PC-9 (cell line): ENCODE measurements around the gene HELZ2. TPM values are rescaled to one million over a fixed set of nuclear protein-coding genes. Genes with fewer than 3 reads are reported as not detected.

Experiments used
- BruUV-seq: library from RNA; stranded (reverse); fragments of 400-500 nt; replicated peaks from 2 replicates; lab custom pipeline; 2021; lab: Mats Ljungman, UMichigan
- CTCF ChIA-PET: fragments of 300-600 bp; sonication (Branson Sonifier 250); formaldehyde crosslinking; loops from one replicate; lab custom pipeline; 2022; ENCODE audit warnings: antibody characterized with exemption; lab: Charles Lee
- POLR2A ChIA-PET: fragments of 300-600 bp; sonication (Branson Sonifier 250); formaldehyde crosslinking; loops from one replicate; lab custom pipeline; 2022; ENCODE audit warnings: antibody characterized with exemption; ENCODE audit not compliant: unreplicated experiment; lab: Charles Lee
- DNase-seq, 2 experiments: peaks; one replicate each; pipeline versions ENCODE4 v3.0.0 to v3.0.0-alpha.2; 2015 to 2022; ENCODE audit warnings: mixed read lengths in 1 of 2
- H2AFZ ChIP-seq: fragments of 200-600 bp; sonication (generic); 2 replicates; pipeline ENCODE4 v1.8.1; 2017; ENCODE audit warnings: antibody characterized with exemption
- H3F3A ChIP-seq: fragments of 200-600 bp; sonication (generic); 2 replicates; pipeline ENCODE4 v1.8.1; 2017; ENCODE audit warnings: antibody characterized with exemption, mild to moderate bottlenecking, low read depth; ENCODE audit not compliant: insufficient read depth
- H3K27ac ChIP-seq: fragments of 200-600 bp; sonication (generic); 2 replicates; pipeline ENCODE4 v1.6.1; 2016; ENCODE audit warnings: mixed run types
- H3K27me3 ChIP-seq: fragments of 200-600 bp; sonication (generic); 2 replicates; pipeline ENCODE4 v1.6.1; 2016; ENCODE audit warnings: low read depth, mixed run types; ENCODE audit not compliant: insufficient read depth
- H3K36me3 ChIP-seq: fragments of 200-600 bp; sonication (generic); 2 replicates; pipeline ENCODE4 v1.6.1; 2016; ENCODE audit warnings: low read depth, mixed run types
- H3K4me1 ChIP-seq: fragments of 200-600 bp; sonication (generic); replicated peaks from 2 replicates; pipeline ENCODE4 v1.6.1; 2016; ENCODE audit warnings: mixed run types; ENCODE audit not compliant: insufficient read depth
- H3K4me2 ChIP-seq: fragments of 200-600 bp; sonication (generic); 2 replicates; pipeline ENCODE4 v1.6.1; 2017; ENCODE audit warnings: mixed run types
- H3K4me3 ChIP-seq: fragments of 200-600 bp; sonication (generic); 2 replicates; pipeline ENCODE4 v1.6.1; 2016; ENCODE audit warnings: mixed run types
- H3K79me2 ChIP-seq: fragments of 200-600 bp; sonication (generic); 2 replicates; pipeline ENCODE4 v1.6.1; 2017; ENCODE audit warnings: low read depth, mixed run types
- H3K9me2 ChIP-seq: fragments of 200-600 bp; sonication (generic); 2 replicates; pipeline ENCODE4 v1.8.1; 2017; ENCODE audit warnings: mild to moderate bottlenecking; ENCODE audit not compliant: insufficient read depth
- H3K9me3 ChIP-seq: fragments of 200-600 bp; sonication (generic); 2 replicates; pipeline ENCODE4 v1.8.1; 2016; ENCODE audit warnings: low read depth; ENCODE audit not compliant: insufficient read depth
- H4K20me1 ChIP-seq: fragments of 200-600 bp; sonication (generic); 2 replicates; pipeline ENCODE4 v1.8.1; 2017; ENCODE audit not compliant: insufficient read depth
- EZH2 ChIP-seq: fragments of 200-600 bp; sonication (generic); IDR thresholded peaks from 2 replicates; pipeline ENCODE4 v1.8.0; 2017; ENCODE audit warnings: antibody characterized with exemption, low read depth
- intact Hi-C: fragments of 100-400 bp; cut with micrococcal nuclease; formaldehyde crosslinking; loops from one replicate; pipeline ENCODE4 v1.10.0; 2022; ENCODE audit not compliant: unreplicated experiment
- total RNA-seq: library from RNA; stranded (reverse); gene quantifications from 2 replicates; pipeline ENCODE4 v1.2.3, GENCODE V29; 2021
- TF ChIP-seq, protein P1 (sequence below): fragments of 200-600 bp; sonication (generic); conservative IDR thresholded peaks from 2 replicates; pipeline ENCODE4 v1.6.1; 2017; ENCODE audit warnings: mixed run types, antibody characterized with exemption, mild to moderate bottlenecking, moderate library complexity

Gene HELZ2
- total RNA-seq, 1 experiment from 2014 or later: 33.7 TPM

DNA sequence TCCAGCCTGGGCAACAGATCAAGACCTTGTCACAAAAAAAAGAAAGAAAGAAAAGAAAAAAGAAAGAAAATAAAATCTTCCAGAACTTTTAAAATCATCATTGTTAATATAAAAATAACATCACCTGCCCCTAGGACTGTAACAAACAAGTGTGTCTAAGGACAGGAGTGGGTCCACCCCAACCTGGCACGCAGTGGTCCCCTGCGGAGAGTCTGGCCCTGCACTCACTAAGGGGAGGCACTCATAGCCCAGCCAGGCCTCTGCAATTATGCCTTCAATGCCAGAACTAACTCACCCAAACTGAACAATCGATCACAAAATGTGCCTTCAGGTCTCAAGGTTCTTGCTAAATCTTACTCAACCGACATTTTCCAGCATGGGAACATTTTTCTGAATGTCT is 48.1 kb upstream of the HELZ2 start:
- Histone ChIP-seq H4K20me1 (peaks cover 15% of the 10 kb centered on the region), H3K4me2 (no peak overlapping the region), H3K9me3 (no peaks in the 10 kb centered on the region), H3K4me1 (peaks cover 12% of the 10 kb centered on the region), H3K36me3 (peaks cover 9% of the 10 kb centered on the region; the same call in 1 of the 2 replicates), H3K27ac (no peak overlapping the region), H3K9me2 (no peaks in the 10 kb centered on the region), H3K79me2 (peaks cover 69% of the 10 kb centered on the region), H3F3A (peaks cover 14% of the 10 kb centered on the region; the same call in 1 of the 2 replicates), H3K4me3 (no peak overlapping the region), H2AFZ (no peak overlapping the region), H3K27me3 (no peaks in the 10 kb centered on the region)
- CTCF ChIA-PET: no interaction called here
- no peak for TF ChIP-seq EZH2
- TF ChIP-seq, protein P1, sequence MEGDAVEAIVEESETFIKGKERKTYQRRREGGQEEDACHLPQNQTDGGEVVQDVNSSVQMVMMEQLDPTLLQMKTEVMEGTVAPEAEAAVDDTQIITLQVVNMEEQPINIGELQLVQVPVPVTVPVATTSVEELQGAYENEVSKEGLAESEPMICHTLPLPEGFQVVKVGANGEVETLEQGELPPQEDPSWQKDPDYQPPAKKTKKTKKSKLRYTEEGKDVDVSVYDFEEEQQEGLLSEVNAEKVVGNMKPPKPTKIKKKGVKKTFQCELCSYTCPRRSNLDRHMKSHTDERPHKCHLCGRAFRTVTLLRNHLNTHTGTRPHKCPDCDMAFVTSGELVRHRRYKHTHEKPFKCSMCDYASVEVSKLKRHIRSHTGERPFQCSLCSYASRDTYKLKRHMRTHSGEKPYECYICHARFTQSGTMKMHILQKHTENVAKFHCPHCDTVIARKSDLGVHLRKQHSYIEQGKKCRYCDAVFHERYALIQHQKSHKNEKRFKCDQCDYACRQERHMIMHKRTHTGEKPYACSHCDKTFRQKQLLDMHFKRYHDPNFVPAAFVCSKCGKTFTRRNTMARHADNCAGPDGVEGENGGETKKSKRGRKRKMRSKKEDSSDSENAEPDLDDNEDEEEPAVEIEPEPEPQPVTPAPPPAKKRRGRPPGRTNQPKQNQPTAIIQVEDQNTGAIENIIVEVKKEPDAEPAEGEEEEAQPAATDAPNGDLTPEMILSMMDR: no peak
- no peak for DNase-seq
- intact Hi-C loops: no loop called here
- POLR2A ChIA-PET: no interaction called here
- BruUV-seq: no TSS peak

DNA sequence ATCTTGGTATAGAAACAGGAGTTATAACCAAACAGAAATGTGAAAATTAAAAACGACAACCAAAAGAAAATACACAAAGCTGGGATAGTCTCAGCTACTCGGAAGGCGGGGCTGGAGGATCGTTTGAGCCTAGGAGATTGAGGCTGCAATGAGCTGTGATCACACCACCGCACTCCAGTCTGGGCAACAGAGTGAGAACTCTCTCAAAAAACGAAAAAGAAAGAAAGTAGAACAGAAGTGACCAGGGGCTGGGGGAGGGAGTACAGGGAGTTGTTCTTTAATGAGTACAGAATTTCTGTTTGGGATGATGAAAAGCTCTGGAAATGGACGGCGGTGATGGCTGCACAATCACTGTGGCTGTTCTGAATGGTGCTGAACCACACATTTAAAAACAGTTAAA is 47.0 kb upstream of the HELZ2 start:
- H3K4me2 ChIP-seq: no peak overlapping the region
- no peaks in the 10 kb centered on the region for H3K9me2 ChIP-seq
- H4K20me1 ChIP-seq: peaks cover 15% of the 10 kb centered on the region
- BruUV-seq: no TSS peak
- H3F3A ChIP-seq: peaks cover 14% of the 10 kb centered on the region; the same call in 1 of the 2 replicates
- H3K27me3 ChIP-seq: no peaks in the 10 kb centered on the region
- ChIA-PET POLR2A (no interaction called here), CTCF (no interaction called here)
- TF ChIP-seq EZH2: no peak
- TF ChIP-seq, protein P1: no peak
- no peak for DNase-seq
- peaks cover 12% of the 10 kb centered on the region for H3K4me1 ChIP-seq
- H3K4me3 ChIP-seq: no peak overlapping the region
- peaks cover 65% of the 10 kb centered on the region for H3K79me2 ChIP-seq
- no peak overlapping the region for H3K27ac ChIP-seq
- intact Hi-C loops: no loop called here
- H3K36me3 ChIP-seq: peaks cover 9% of the 10 kb centered on the region; the same call in 1 of the 2 replicates
- H3K9me3 ChIP-seq: no peaks in the 10 kb centered on the region
- no peak overlapping the region for H2AFZ ChIP-seq

DNA sequence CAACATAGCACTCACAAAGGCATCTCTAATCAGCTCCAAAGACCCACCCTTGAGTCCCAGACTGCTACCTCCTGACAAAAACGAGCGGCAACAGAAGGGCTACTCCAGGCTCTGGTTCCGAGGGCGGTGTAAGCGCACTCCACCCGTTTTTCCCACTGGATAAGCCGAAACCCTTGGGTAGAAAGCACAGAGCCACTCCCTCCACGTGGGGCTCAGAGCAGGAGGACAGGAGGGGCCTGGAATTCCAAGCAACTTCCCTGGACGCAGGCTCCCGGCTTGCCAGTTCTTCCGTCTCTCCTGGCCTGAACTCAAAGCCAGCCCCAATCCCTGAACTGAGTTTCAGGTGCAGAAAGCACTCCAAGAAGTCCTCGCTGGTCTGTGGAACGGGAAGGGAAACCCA is 45.5 kb upstream of the HELZ2 start:
- Histone ChIP-seq H3K36me3 (peaks cover 9% of the 10 kb centered on the region; the same call in 1 of the 2 replicates), H3K4me2 (no peak overlapping the region), H3K9me2 (no peaks in the 10 kb centered on the region), H3K9me3 (no peaks in the 10 kb centered on the region), H3K4me1 (no peaks in the 10 kb centered on the region), H3K27ac (no peak overlapping the region), H3F3A (peaks cover under 1% of the 10 kb centered on the region; the same call in 1 of the 2 replicates), H2AFZ (no peak overlapping the region), H3K79me2 (peaks cover 50% of the 10 kb centered on the region), H4K20me1 (peaks cover 15% of the 10 kb centered on the region), H3K27me3 (no peaks in the 10 kb centered on the region), H3K4me3 (no peak overlapping the region)
- POLR2A ChIA-PET: no interaction called here
- no peak for DNase-seq
- TF ChIP-seq, protein P1: no peak
- TF ChIP-seq EZH2: no peak
- intact Hi-C loops: no loop called here
- BruUV-seq: no TSS peak
- CTCF ChIA-PET: no interaction called here
